GM21390 (cell line): ENCODE results near the gene SEPTIN11.
"Not testable (repeated sequence)": the region's sequence is repeated elsewhere in the genome, so short reads cannot be mapped to it uniquely, and the experiment has no call there.

Experiments
- ATAC-seq: cut with Tn5 transposase; IDR thresholded peaks from one replicate; pipeline ENCODE4 v1.9.1; 2021; ENCODE audit not compliant: unreplicated experiment

Gene SEPTIN11

GRCh38 chr4:76951672-76952010 is 2.1 kb downstream of the SEPTIN11 start:
- ATAC-seq, result no peak

DNA sequence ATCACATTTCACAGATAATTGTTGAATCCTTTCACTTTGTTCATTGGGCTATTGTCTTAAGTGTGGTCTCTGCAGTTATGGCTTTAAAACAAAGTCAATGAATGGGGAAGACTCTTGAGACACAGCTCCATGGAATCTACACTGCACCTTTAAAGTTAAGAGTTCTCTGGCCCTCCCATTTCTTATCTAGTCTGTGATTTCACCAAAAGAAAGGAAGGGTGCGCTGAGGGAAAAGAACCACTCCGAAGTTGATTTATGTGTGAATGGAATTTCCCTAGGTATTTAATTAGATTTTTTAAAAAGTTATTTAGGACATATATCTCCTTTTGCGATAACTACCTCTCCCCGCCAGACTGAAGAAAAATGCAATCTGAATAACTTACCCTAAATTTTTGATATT is 2.5 kb downstream of the SEPTIN11 start:
- ATAC-seq, result no peak

- ATAC-seq, result no peak
Measured at GRCh38 chr4:76952656-76953582, 3.4 kb downstream of the SEPTIN11 start.

- no peak for ATAC-seq
Measured at GRCh38 chr4:76953956-76954355, 4.4 kb downstream of the SEPTIN11 start.

DNA sequence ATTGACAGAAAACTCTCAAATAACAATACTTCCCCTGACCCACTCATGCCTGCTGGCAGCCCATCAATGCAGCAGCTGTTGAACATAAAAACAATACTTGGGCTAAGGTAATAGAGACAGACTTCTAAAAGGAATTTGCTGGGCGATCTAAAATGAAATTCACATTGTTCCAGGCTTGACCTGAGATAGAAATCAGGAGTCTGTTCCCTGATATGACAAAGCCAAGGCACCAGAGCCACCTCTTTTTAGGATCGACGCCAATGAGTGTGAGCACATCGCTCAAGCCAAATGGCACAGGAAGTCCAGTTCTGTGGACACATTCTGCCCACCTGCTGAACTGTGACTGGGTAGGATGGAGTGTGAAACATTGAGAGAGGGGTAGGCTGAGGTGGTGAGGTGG is 4.9 kb downstream of the SEPTIN11 start:
- ATAC-seq, result no peak

GRCh38 chr4:76955182-76955581 is 5.6 kb downstream of the SEPTIN11 start:
- ATAC-seq, result no peak

- ATAC-seq, result no peak
Measured at GRCh38 chr4:76957004-76957738, 7.6 kb downstream of the SEPTIN11 start.

- ATAC-seq, result no peak
Measured at GRCh38 chr4:76958891-76959290, 9.3 kb downstream of the SEPTIN11 start.

DNA sequence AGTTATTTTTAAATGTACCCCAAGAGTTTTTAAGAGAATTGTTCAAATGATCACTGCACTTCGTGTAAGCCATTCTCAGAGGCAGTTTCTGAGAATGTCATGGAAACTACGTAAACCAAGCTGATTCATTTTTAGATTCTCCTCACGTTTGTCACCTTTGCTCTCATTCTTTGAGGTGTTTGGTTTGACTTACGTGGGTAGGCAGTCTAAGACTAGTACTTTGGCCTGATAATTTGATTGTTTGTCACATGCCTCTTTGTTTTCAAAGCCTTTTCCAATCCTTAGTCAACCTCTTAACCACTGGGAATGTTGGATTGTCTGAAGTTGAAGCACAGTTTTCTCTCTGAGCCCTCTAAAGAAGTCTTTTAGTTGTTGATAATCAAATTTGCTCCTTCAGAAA is 10.5 kb downstream of the SEPTIN11 start:
- peak; percentile 82 for ATAC-seq

GRCh38 chr4:76962406-76963130 is 13.0 kb downstream of the SEPTIN11 start:
- ATAC-seq, result no peak

GRCh38 chr4:76963131-76963750 is 13.7 kb downstream of the SEPTIN11 start:
- ATAC-seq, result no peak

GRCh38 chr4:76963927-76964326 is 14.4 kb downstream of the SEPTIN11 start:
- ATAC-seq, result not testable (repeated sequence)

DNA sequence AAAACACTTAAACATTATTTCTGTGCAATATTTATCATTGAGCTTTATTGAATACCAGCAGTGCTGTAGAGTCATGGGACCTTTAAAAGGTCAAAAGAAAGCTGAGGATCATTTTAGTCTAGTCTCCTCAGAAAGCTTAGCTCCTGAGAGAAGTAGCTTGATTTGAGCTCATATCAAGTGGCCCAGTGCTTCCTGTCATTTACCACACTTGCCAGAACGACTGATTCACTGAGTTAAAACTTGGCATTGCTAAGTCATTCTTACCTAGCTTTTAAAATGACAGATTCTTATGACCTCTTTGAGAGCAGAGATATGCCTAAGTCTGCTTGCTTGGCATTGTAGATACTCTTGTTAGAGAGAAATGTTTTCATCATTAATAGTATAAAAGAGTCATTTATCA is 15.2 kb downstream of the SEPTIN11 start:
- ATAC-seq, result no peak

DNA sequence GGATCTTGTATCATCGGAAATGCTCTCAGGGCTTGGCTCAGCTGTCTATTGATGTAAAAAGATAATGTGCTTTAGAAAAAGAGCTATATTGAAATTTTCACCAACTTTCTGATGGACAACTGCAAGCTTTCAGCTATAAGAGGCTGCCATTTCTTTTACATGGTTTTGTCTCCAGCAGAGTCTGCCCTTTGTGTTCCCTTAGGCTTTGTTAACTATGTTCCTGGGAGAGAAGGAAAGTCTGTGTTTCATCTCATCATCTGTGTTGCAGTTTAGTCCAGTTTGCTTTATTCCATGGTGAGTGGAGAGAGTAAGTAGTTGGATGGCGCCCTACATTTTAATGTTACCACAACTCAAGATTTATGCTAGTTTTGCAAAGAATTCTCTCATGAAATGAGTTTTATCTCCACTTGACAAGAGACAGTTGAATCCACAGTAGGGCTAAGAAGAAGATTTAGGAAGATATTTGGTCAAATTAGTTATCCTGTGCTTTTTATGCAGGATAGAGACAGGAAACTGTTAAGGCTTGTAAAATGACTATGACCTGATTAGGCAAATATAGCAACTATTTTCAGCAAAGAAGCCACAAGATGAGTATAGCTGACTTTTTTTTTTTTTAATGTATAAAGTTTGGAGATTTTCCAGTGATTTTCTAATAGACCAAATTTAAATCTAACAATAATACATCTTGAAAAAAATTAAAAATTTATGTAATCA is 16.5 kb downstream of the SEPTIN11 start:
- ATAC-seq, result no peak

GRCh38 chr4:76968937-76969336 is 19.4 kb downstream of the SEPTIN11 start:
- no peak for ATAC-seq

GRCh38 chr4:76969495-76969894 is 19.9 kb downstream of the SEPTIN11 start:
- no peak for ATAC-seq

- no peak for ATAC-seq
Measured at GRCh38 chr4:76969941-76970529, 20.5 kb downstream of the SEPTIN11 start.

- no peak for ATAC-seq
Measured at GRCh38 chr4:76972306-76972705, 22.8 kb downstream of the SEPTIN11 start.

GRCh38 chr4:76974150-76974549 is 24.6 kb downstream of the SEPTIN11 start:
- no peak for ATAC-seq

DNA sequence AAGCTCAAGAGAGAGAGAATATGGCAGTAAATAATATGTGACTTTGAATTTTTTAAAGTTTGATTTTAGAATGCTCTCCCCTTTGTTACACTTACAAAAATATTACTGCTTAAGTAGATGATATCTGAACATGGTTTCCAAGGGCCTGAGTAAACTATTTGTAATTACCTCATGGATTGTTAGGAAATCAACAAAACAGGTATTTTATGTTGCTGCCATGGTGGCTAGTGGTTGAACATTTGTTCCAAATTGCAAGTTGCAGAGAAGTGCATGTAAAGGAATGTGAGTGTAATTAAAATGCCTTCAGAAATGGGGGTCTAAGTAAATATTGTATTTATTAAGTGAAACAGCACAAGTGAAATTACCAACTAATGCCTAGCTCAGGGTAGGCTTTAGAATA is 27.6 kb downstream of the SEPTIN11 start:
- ATAC-seq, result no peak
